Lower leg skin (tissue), 3 donors: Measurements from ENCODE around the gene TCF15.

Source experiments
- POLR2A ChIP-seq, 2 donors: fragments of 450-650 bp; IDR thresholded peaks; one replicate each; pipeline ENCODE4 v1.6.1; 2016 to 2017; ENCODE audit warnings: antibody characterized with exemption in 2 of 2, mild to moderate bottlenecking in 1 of 2, moderate library complexity in 1 of 2
- TF ChIP-seq, protein P1 (sequence below), 3 donors: fragments of 450-650 bp; IDR thresholded peaks; one replicate each; pipeline ENCODE4 v1.5.1; 2016; ENCODE audit warnings: antibody characterized with exemption in 3 of 3, mild to moderate bottlenecking in 3 of 3, moderate library complexity in 2 of 3

DNA sequence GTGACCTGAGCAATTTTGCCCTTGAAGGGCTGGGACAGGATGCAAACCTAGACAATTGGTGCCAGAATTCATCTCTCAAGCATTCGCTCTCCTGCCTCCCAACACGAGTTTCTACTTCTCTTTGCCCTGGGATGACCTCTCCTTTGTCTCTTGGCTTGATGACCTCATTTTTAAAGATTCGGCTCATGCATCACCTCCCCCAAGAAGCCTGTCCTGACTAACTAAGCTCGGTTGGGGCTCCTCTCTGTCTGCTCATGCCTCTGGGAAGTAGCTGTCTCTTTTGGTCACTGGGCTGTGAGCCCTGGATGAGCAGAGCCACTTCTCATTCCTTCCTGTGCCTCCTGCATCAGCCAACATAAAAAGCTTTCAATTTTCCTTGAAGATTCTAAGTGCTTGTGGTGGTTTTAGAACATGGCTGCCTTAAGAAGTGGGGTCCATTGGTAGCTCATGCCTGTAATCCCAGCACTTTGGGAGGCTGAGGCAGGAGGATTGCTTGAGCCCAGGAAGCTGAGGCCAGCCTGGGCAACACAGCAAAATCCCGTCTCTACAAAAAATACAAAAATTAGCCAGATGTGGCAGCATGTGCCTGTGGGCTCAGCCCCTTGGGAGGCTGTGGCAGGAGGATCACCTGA lies 11.1 kb upstream of the TCF15 start:
- TF ChIP-seq, protein P1, sequence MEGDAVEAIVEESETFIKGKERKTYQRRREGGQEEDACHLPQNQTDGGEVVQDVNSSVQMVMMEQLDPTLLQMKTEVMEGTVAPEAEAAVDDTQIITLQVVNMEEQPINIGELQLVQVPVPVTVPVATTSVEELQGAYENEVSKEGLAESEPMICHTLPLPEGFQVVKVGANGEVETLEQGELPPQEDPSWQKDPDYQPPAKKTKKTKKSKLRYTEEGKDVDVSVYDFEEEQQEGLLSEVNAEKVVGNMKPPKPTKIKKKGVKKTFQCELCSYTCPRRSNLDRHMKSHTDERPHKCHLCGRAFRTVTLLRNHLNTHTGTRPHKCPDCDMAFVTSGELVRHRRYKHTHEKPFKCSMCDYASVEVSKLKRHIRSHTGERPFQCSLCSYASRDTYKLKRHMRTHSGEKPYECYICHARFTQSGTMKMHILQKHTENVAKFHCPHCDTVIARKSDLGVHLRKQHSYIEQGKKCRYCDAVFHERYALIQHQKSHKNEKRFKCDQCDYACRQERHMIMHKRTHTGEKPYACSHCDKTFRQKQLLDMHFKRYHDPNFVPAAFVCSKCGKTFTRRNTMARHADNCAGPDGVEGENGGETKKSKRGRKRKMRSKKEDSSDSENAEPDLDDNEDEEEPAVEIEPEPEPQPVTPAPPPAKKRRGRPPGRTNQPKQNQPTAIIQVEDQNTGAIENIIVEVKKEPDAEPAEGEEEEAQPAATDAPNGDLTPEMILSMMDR (IDR thresholded peaks at IDR 0.05) = no peak
- no peak for TF ChIP-seq POLR2A (IDR thresholded peaks at IDR 0.05)
